SK-N-SH (cell line): ENCODE measurements around the gene LMAN2. TPM values are rescaled to one million over a fixed set of nuclear protein-coding genes. Genes with fewer than 3 reads are reported as not detected.

Experiments used
- CTCF ChIA-PET: fragments of 300-600, 350-600 bp; formaldehyde crosslinking; extraction: SDS; loops from one replicate; lab custom pipeline; 2021; lab: Yijun Ruan, JAX
- POLR2A ChIA-PET: fragments of 350-600 bp; sonication (Branson Sonifier 250); formaldehyde crosslinking; extraction: SDS; loops from one replicate; lab custom pipeline; 2020; ENCODE audit warnings: antibody characterized with exemption, inconsistent platforms; lab: Yijun Ruan, JAX
- DNase-seq: peaks from one replicate; pipeline ENCODE4 v3.0.0; 2012
- H2AFZ ChIP-seq: fragments of 200-600 bp; sonication (generic); 2 replicates; pipeline ENCODE4 v1.8.1; 2016; ENCODE audit warnings: antibody characterized with exemption, mild to moderate bottlenecking, low read depth
- H3F3A ChIP-seq: fragments of 200-600 bp; sonication (generic); replicated peaks from 2 replicates; pipeline ENCODE3; 2016; ENCODE audit warnings: antibody characterized with exemption, mild to moderate bottlenecking; ENCODE audit not compliant: insufficient read depth
- H3K27ac ChIP-seq, 2 experiments: fragments of 200-500 bp in 1 of 2; fragments of 200-600 bp in 1 of 2; sonication (Bioruptor generic) in 1 of 2; sonication (generic), shearing (Covaris generic) in 1 of 2; 2 replicates each; pipeline versions ENCODE4 v1.5.1 to v1.6.1; 2014 to 2016; ENCODE audit warnings: low read depth in 2 of 2, inconsistent platforms in 1 of 2, low read length in 1 of 2, mild to moderate bottlenecking in 1 of 2, mixed read lengths in 1 of 2
- H3K27me3 ChIP-seq: fragments of 200-600 bp; sonication (generic), shearing (Covaris generic); 2 replicates; pipeline ENCODE4 v1.6.1; 2016; ENCODE audit warnings: mixed run types; ENCODE audit not compliant: insufficient read depth
- H3K36me3 ChIP-seq, 2 experiments: fragments of 200-500 bp in 1 of 2; fragments of 200-600 bp in 1 of 2; sonication (Bioruptor generic) in 1 of 2; sonication (generic) in 1 of 2; replicated peaks in 1 of 2; 2 replicates each; pipeline versions ENCODE3 to v1.5.1; 2014 to 2016; ENCODE audit warnings: low read length in 1 of 2, mild to moderate bottlenecking in 1 of 2; ENCODE audit not compliant: insufficient read depth in 2 of 2, control insufficient read depth in 1 of 2
- H3K4me1 ChIP-seq, 2 experiments: fragments of 200-500 bp in 1 of 2; fragments of 200-600 bp in 1 of 2; sonication (Bioruptor generic) in 1 of 2; sonication (generic), shearing (Covaris generic) in 1 of 2; 2 replicates each; pipeline versions ENCODE4 v1.5.1 to v1.6.1; 2014 to 2016; ENCODE audit warnings: low read depth in 1 of 2, low read length in 1 of 2, mixed run types in 1 of 2; ENCODE audit not compliant: insufficient read depth in 2 of 2, control insufficient read depth in 1 of 2
- H3K4me2 ChIP-seq: fragments of 200-600 bp; sonication (generic), shearing (Covaris generic); 2 replicates; pipeline ENCODE4 v1.6.1; 2017; ENCODE audit warnings: mixed run types
- H3K4me3 ChIP-seq, 2 experiments: fragments of 200-500 bp in 1 of 2; fragments of 200-600 bp in 1 of 2; sonication (Bioruptor generic) in 1 of 2; sonication (generic), shearing (Covaris generic) in 1 of 2; 2 replicates each; pipeline versions ENCODE4 v1.5.1 to v1.8.1; 2014 to 2016; ENCODE audit warnings: low read depth in 2 of 2, inconsistent platforms in 1 of 2, low read length in 1 of 2, mild to moderate bottlenecking in 1 of 2, mixed read lengths in 1 of 2, moderate library complexity in 1 of 2
- H3K79me2 ChIP-seq: fragments of 200-600 bp; sonication (generic); 2 replicates; pipeline ENCODE4 v1.8.1; 2017; ENCODE audit warnings: mild to moderate bottlenecking; ENCODE audit not compliant: insufficient read depth
- H3K9ac ChIP-seq: fragments of 200-600 bp; sonication (generic); 2 replicates; pipeline ENCODE4 v1.6.1; 2017; ENCODE audit warnings: mixed run types
- H3K9me2 ChIP-seq: fragments of 200-600 bp; sonication (generic); 2 replicates; pipeline ENCODE4 v1.6.1; 2017; ENCODE audit warnings: mixed run types
- H3K9me3 ChIP-seq: fragments of 200-600 bp; sonication (generic); 2 replicates; pipeline ENCODE4 v1.6.1; 2017; ENCODE audit warnings: mixed run types, mild to moderate bottlenecking, moderate library complexity
- H4K20me1 ChIP-seq: fragments of 200-600 bp; sonication (generic); 2 replicates; pipeline ENCODE4 v1.6.1; 2017; ENCODE audit warnings: mild to moderate bottlenecking, mixed run types; ENCODE audit not compliant: insufficient read depth
- ELF1 ChIP-seq: IDR thresholded peaks from 2 replicates; pipeline ENCODE4 v1.4.0; 2012
- EP300 ChIP-seq, 2 experiments: IDR thresholded peaks; 2 replicates each; pipeline versions ENCODE4 v1.4.0 to v1.6.1; 2012; ENCODE audit warnings: borderline replicate concordance in 1 of 2, low read depth in 1 of 2, low read length in 1 of 2
- FOXJ3 ChIP-seq: sonication (generic); formaldehyde crosslinking; IDR thresholded peaks from 2 replicates; pipeline ENCODE4 v1.5.1; 2020; ENCODE audit warnings: mild to moderate bottlenecking, missing genetic modification reagents
- FOXM1 ChIP-seq: IDR thresholded peaks from 2 replicates; pipeline ENCODE4 v1.4.0; 2012; ENCODE audit warnings: low read depth, mild to moderate bottlenecking
- GATA2 ChIP-seq: sonication (generic); formaldehyde crosslinking; IDR thresholded peaks from 2 replicates; pipeline ENCODE4 v1.5.0; 2020; ENCODE audit warnings: mild to moderate bottlenecking, missing genetic modification reagents
- JUND ChIP-seq: IDR thresholded peaks from 2 replicates; pipeline ENCODE4 v1.4.0; 2012
- MXI1 ChIP-seq: IDR thresholded peaks from 2 replicates; pipeline ENCODE4 v1.6.1; 2012; ENCODE audit warnings: mild to moderate bottlenecking, low read depth, low read length, improper control_type of control experiment
- NFIC ChIP-seq: IDR thresholded peaks from 2 replicates; pipeline ENCODE4 v1.4.0; 2012; ENCODE audit warnings: borderline replicate concordance
- SIN3A ChIP-seq: IDR thresholded peaks from 2 replicates; pipeline ENCODE4 v1.6.1; 2012; ENCODE audit warnings: low read depth, mild to moderate bottlenecking, low read length, moderate library complexity, borderline replicate concordance
- SMC3 ChIP-seq: IDR thresholded peaks from 2 replicates; pipeline ENCODE4 v1.6.1; 2012; ENCODE audit warnings: low read depth, low read length, improper control_type of control experiment
- TCF12 ChIP-seq: IDR thresholded peaks from 2 replicates; pipeline ENCODE4 v1.4.0; 2012
- WGBS: methylation state at CpG from one replicate; pipeline ENCODE4 v1.1.6; 2017; ENCODE audit warnings: low lambda C conversion rate; 5-methylcytosine and 5-hydroxymethylcytosine counted together
- polyA plus RNA-seq, 3 experiments: library from polyadenylated mRNA; depleted of rRNA; stranded (reverse); fragments of >200 nt; gene quantifications; 2 replicates each; pipeline ENCODE4 v1.2.3, GENCODE V29; 2012
- TF ChIP-seq, protein P1 (sequence below): IDR thresholded peaks from 2 replicates; pipeline ENCODE4 v1.4.0; 2012; ENCODE audit warnings: low read depth
- TF ChIP-seq, protein P2 (sequence below): IDR thresholded peaks from 2 replicates; pipeline ENCODE4 v1.4.0; 2012; ENCODE audit warnings: low read depth, borderline replicate concordance
- TF ChIP-seq, protein P3 (sequence below): IDR thresholded peaks from 2 replicates; pipeline ENCODE4; 2012

LMAN2 gene
- polyA plus RNA-seq, 1 of the 3 experiments (the other 2 are of a cell fraction), result 500 TPM

DNA sequence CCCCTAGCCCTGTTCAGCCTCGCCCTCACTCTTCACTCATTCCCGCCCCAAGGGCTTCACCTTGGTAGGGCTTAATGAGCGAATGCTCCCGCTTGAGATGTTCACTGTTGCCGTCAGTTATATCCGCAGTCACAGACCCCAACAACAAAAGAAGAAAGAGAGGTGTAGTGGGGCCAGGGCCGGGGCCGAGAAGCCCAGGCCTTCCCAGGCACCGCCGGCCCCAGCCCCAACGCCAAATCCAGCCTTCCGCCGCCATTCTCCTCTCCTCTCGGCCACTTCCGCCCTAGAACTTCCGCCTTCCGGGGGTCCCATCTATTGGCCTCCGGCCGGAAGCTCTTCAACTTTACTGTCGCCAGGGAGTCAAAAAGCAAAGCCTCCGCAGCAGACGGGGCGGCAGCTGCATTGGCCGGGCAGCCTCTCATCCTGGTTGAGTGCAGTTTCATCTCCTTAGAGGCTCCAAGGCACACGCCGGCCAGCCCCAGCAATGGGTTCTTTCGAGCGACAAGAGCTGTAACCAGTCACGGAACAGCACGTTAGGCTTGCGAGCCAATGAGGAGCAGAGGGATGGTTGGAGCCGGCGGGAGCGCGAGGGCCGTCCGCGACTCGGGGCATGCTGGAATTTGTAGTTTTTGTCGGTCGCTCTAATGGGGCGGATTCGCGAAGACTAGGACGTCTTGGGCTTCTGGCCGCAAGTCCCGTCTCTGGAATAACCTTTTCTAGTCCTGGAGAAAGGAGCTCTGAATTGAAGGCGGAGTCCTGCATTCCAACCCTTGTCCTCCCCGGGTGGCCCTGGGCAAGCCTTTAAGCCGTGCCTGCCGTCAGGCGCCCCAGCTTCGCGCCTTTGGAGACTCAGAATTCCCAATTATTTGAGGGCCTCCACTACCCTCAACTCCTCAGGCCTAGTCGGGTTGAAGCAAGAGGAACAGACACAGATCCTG is at the start of gene LMAN2 (continued):
- TF ChIP-seq EP300 (IDR thresholded peaks at IDR 0.05; ENCODE audit: borderline replicate concordance in 1 of 2, low read depth in 1 of 2, low read length in 1 of 2) (no peak), GATA2 (CRISPR knock-in tag) (no peak), JUND (no peak), SIN3A (peak; percentile 46; the same call in 1 of the 2 replicates), TCF12 (no peak), FOXJ3 (CRISPR knock-in tag) (no peak), FOXM1 (no peak), SMC3 (no peak), MXI1 (peak; percentile 70; the same call in 1 of the 2 replicates), NFIC (no peak), ELF1 (peak; percentile 99)
- TF ChIP-seq, protein P1, sequence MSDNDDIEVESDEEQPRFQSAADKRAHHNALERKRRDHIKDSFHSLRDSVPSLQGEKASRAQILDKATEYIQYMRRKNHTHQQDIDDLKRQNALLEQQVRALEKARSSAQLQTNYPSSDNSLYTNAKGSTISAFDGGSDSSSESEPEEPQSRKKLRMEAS, result peak; percentile 65
- TF ChIP-seq, protein P2, sequence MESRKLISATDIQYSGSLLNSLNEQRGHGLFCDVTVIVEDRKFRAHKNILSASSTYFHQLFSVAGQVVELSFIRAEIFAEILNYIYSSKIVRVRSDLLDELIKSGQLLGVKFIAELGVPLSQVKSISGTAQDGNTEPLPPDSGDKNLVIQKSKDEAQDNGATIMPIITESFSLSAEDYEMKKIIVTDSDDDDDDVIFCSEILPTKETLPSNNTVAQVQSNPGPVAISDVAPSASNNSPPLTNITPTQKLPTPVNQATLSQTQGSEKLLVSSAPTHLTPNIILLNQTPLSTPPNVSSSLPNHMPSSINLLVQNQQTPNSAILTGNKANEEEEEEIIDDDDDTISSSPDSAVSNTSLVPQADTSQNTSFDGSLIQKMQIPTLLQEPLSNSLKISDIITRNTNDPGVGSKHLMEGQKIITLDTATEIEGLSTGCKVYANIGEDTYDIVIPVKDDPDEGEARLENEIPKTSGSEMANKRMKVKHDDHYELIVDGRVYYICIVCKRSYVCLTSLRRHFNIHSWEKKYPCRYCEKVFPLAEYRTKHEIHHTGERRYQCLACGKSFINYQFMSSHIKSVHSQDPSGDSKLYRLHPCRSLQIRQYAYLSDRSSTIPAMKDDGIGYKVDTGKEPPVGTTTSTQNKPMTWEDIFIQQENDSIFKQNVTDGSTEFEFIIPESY, result peak; percentile 22; the same call in 1 of the 2 replicates
- TF ChIP-seq, all 33 proteins: peak for 13

DNA sequence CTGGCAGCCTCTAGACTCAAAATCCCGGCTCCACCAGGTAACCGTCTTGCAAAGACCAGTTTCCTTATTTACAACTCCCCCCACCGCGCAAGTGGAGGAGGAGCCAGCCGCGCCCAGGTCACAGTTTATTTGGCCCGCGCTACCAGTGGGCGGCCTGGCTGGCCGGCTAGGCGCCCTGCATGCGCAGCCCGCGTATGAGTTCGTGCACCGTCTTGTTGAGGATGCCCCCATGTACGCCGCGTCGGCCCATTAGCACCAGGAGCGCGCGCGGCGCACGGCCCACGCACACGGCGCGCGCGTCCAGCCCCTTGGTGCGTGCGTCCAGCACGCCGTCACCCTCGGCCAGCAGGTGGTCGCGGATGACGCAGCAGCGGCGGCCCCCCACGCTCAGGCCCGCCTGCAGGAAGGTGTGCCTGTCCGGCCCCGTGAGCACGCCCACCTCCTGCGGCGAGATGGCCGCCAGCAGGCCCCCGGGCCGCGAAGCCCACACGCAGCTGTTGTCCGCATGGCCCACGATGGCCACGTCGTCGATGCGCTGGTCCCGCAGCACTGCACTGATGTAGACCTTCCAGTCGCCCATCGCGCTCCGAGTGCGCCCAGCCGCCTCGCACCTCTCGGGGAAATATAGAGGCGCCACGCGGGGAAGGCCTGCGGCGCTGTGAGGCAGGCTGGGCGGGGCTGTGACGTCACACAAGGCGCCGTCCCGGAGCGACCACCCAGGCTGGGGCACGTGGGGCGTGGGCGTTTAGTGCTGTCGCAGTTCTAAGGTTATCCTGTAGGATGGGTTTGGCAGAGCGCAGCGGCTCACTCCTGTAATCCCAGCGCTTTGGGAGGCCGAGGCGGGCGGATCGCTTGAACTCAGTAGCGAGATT is 48.8 kb upstream of the LMAN2 start, which contains the start of gene PFN3:
PFN3 (minus strand) TSS at position 665 of the 872 bp plus-strand sequence; CDS start at position 580, 85 bp downstream.
- no peak for DNase-seq
- no peak within 1 kb of the TSS for H3K9ac ChIP-seq
- peaks cover 0 to 24% of the 10 kb centered on the region in 2 experiments; a peak in 1 of 4 replicates for H3K4me1 ChIP-seq
- TF ChIP-seq, protein P3, sequence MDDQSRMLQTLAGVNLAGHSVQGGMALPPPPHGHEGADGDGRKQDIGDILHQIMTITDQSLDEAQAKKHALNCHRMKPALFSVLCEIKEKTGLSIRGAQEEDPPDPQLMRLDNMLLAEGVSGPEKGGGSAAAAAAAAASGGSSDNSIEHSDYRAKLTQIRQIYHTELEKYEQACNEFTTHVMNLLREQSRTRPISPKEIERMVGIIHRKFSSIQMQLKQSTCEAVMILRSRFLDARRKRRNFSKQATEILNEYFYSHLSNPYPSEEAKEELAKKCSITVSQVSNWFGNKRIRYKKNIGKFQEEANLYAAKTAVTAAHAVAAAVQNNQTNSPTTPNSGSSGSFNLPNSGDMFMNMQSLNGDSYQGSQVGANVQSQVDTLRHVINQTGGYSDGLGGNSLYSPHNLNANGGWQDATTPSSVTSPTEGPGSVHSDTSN, result no peak
- ChIA-PET POLR2A (no interaction called here), CTCF (interaction anchor here (0.8 to 9.7 kb wide), 3 partner anchors 10 to 56 kb away, joined by 4 to 375 read pairs (median 206); partner anchors contain the start of gene PRR7)
- no peaks in the 10 kb centered on the region for H4K20me1 ChIP-seq
- H3K27me3 ChIP-seq, result no peaks in the 10 kb centered on the region
- no peak within 1 kb of the TSS for H3K27ac ChIP-seq
- H3K4me2 ChIP-seq, result no peak within 1 kb of the TSS
- H3K4me3 ChIP-seq, result no peak within 1 kb of the TSS
- peaks cover 8% of the 10 kb centered on the region for H3F3A ChIP-seq
- no peaks in the 10 kb centered on the region for H3K36me3 ChIP-seq
- 95% methylated on average over 76 of the region's 92 CpGs for WGBS
- no peak within 1 kb of the TSS for H2AFZ ChIP-seq
- H3K9me3 ChIP-seq, result no peaks in the 10 kb centered on the region
- no peaks in the 10 kb centered on the region for H3K9me2 ChIP-seq
- no peaks in the 10 kb centered on the region for H3K79me2 ChIP-seq
